GM12874 (cell line): ENCODE data around the gene NTM.

ENCODE experiments used
- CTCF ChIP-seq: IDR thresholded peaks from 2 replicates; pipeline ENCODE4 v1.5.1; 2011; ENCODE audit warnings: low read depth, mild to moderate bottlenecking, control low read depth, low read length, moderate library complexity; ENCODE audit not compliant: insufficient read depth

NTM gene

GRCh38 chr11:131411636-131412035 is 41.2 kb downstream of the NTM start:
- TF ChIP-seq CTCF, result no peak

GRCh38 chr11:131412061-131412460 is 41.6 kb downstream of the NTM start:
- no peak for TF ChIP-seq CTCF

GRCh38 chr11:131413217-131413616 is 42.8 kb downstream of the NTM start:
- no peak for TF ChIP-seq CTCF

- no peak for TF ChIP-seq CTCF
Measured at GRCh38 chr11:131418189-131418588, 47.8 kb downstream of the NTM start.

- no peak for TF ChIP-seq CTCF
Measured at GRCh38 chr11:131421066-131421855, 50.8 kb downstream of the NTM start.

- no peak for TF ChIP-seq CTCF
Measured at GRCh38 chr11:131422029-131422428, 51.6 kb downstream of the NTM start.

GRCh38 chr11:131422496-131422895 is 52.1 kb downstream of the NTM start:
- no peak for TF ChIP-seq CTCF
